Right lobe of liver (tissue), 4 donors: ENCODE results near the gene FRMD3.

Experiments
- POLR2A ChIP-seq: fragments of 450-650 bp; IDR thresholded peaks from one replicate; pipeline ENCODE4 v1.6.1; 2017; ENCODE audit warnings: antibody characterized with exemption, mild to moderate bottlenecking
- TF ChIP-seq, protein P1 (sequence below), 4 donors: fragments of 200-600 bp in 3 of 4; fragments of 450-650 bp in 1 of 4; IDR thresholded peaks; one replicate each; pipeline versions ENCODE4 v1.5.1 to v1.8.0; 2016 to 2022; ENCODE audit warnings: antibody characterized with exemption in 4 of 4, mild to moderate bottlenecking in 2 of 4
- donor health status: DM: no; HTN: no; CAD: no.
- donor health status: DM: no; HTN: no; CAD: no.
- donor health status: DM: no; HTN: yes; CAD: no.

DNA sequence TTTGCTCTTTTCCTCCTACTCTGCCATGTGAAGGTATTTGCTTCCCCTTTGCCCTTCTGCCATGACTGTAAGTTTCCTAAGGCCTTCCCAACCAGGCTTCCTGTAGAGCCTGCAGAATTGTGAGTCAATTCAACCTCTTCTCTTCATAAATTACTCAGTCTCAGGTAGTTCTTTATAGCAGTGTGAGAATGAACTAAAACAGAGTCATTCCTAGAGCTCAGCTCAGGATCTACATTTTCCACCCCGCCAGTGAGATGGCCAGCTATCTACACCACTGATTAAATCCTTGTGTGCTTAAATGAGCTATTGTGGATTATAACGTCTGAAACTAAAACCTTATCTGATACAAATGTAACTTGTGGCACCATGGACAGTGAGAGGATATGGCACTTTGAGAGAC, 55.0 kb downstream of the FRMD3 start:
- TF ChIP-seq, protein P1, sequence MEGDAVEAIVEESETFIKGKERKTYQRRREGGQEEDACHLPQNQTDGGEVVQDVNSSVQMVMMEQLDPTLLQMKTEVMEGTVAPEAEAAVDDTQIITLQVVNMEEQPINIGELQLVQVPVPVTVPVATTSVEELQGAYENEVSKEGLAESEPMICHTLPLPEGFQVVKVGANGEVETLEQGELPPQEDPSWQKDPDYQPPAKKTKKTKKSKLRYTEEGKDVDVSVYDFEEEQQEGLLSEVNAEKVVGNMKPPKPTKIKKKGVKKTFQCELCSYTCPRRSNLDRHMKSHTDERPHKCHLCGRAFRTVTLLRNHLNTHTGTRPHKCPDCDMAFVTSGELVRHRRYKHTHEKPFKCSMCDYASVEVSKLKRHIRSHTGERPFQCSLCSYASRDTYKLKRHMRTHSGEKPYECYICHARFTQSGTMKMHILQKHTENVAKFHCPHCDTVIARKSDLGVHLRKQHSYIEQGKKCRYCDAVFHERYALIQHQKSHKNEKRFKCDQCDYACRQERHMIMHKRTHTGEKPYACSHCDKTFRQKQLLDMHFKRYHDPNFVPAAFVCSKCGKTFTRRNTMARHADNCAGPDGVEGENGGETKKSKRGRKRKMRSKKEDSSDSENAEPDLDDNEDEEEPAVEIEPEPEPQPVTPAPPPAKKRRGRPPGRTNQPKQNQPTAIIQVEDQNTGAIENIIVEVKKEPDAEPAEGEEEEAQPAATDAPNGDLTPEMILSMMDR (IDR thresholded peaks at IDR 0.05) = no peak
- TF ChIP-seq POLR2A = no peak
